ENCODE results near the gene MUC3A. TPM values are rescaled to one million over a fixed set of nuclear protein-coding genes. Genes with fewer than 3 reads are reported as not detected.

MUC3A gene
- total RNA-seq, 1 experiment from 2014 or later: 29.2 TPM

DNA sequence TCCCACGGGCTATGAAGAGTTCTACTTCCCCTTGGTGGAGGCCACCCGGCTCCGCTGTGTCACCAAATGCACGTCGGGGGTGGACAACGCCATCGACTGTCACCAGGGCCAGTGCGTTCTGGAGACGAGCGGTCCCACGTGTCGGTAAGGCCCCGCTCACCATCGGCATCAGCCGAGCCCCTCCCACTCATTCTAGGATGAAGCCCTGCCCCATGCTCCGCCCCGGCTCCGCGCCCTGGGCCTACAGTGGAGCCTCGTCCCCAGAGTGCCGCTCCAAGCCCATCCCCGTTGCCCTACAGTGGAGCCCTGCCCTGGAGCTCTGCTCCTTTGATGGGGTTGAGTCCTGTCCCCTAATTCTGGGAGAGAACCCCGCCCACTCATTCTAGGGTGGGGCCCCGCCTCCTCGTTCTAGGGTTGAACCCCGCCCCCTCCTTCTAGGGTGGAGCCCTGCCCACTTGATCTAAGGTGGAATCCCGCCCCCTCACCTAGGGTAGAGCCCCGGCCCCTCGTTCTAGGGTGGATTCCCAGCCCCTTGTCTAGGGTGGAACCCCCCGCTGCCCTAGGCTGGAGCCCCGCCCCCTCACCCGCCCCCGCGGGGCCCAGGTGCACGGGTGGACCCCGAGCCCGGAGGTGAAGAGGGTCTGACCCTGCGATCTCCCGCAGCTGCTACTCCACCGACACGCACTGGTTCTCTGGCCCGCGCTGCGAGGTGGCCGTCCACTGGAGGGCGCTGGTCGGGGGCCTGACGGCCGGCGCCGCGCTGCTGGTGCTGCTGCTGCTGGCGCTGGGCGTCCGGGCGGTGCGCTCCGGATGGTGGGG lies 16.6 kb downstream of the MUC3A start:
- Histone ChIP-seq H4K20me1 (ENCODE audit: control insufficient read depth, insufficient read depth, insufficient read length) (no peaks in the 10 kb centered on the region), H2BK5ac (ENCODE audit: insufficient read length, low read length) (no peak overlapping the region), H3K4ac (ENCODE audit: low read depth, low read length) (no peak overlapping the region), H4K5ac (ENCODE audit: insufficient read length, low read depth, low read length) (no peak overlapping the region), H3K4me2 (ENCODE audit: insufficient read depth, insufficient read length, low read length) (peak overlapping the region; percentile 61), H4K8ac (replicated peaks; ENCODE audit: insufficient read length, low read depth, low read length) (no peak overlapping the region), H3K9ac (ENCODE audit: extremely low read depth, insufficient read length, low read length) (no peak overlapping the region), H2BK12ac (ENCODE audit: insufficient read length, low read depth, low read length) (no peak overlapping the region), H2AFZ (ENCODE audit: low read length) (no peak overlapping the region), H3K9me3 (ENCODE audit: control insufficient read depth, low read depth, low read length) (no peaks in the 10 kb centered on the region), H3K18ac (ENCODE audit: insufficient read length, low read depth, low read length) (no peak overlapping the region), H3K79me2 (ENCODE audit: insufficient read depth, low read length) (no peaks in the 10 kb centered on the region), H3K23ac (ENCODE audit: insufficient read length, low read depth, low read length) (no peak overlapping the region), H3K14ac (ENCODE audit: insufficient read depth, low read length) (no peak overlapping the region), H3K4me1 (ENCODE audit: insufficient read depth, low read length) (peaks cover 5% of the 10 kb centered on the region; the same call in 1 of the 2 replicates), H2BK120ac (ENCODE audit: low read depth, low read length, poor library complexity, severe bottlenecking) (no peak overlapping the region), H3K79me1 (ENCODE audit: insufficient read depth, low read depth, low read length, poor library complexity, severe bottlenecking) (no peaks in the 10 kb centered on the region), H3T11ph (ENCODE audit: low read length) (no peak overlapping the region), H3K23me2 (ENCODE audit: insufficient read length, low read depth, low read length, poor library complexity, severe bottlenecking) (peaks cover 12% of the 10 kb centered on the region), H4K91ac (ENCODE audit: insufficient read length, low read depth, low read length) (no peak overlapping the region), H2BK20ac (ENCODE audit: low read depth, low read length, poor library complexity, severe bottlenecking) (no peak overlapping the region), H3K27ac (ENCODE audit: insufficient read length, low read depth, low read length) (no peak overlapping the region), H3K27me3 (ENCODE audit: insufficient read depth, low read length) (peaks cover 6% of the 10 kb centered on the region; the same call in 1 of the 2 replicates), H2AK5ac (ENCODE audit: insufficient read length, low read length) (no peak overlapping the region), H3K56ac (ENCODE audit: insufficient read length, low read depth, low read length) (no peak overlapping the region), H2BK15ac (ENCODE audit: low read depth, low read length) (no peak overlapping the region)
- peaks cover 0 to 8% (median 0%) of the 10 kb centered on the region in 3 experiments; a peak in 2 of 7 replicates for H3K36me3 Mint-ChIP-seq (ENCODE audit: insufficient read depth in 1 of 3, low read depth in 3 of 3)
- no peaks in the 10 kb centered on the region; a peak in 1 of 5 replicates for H3K9me3 Mint-ChIP-seq
- peaks cover 34 to 38% of the 10 kb centered on the region in 2 experiments for H3K4me1 Mint-ChIP-seq
- H3K27ac Mint-ChIP-seq: peak overlapping the region in 2 of 3 experiments; percentile 53 to 93; a peak in 3 of 7 replicates
- peak; percentile 99 for DNase-seq
- H3K27me3 Mint-ChIP-seq (ENCODE audit: low read depth): peaks cover 57% of the 10 kb centered on the region
- TF ChIP-seq, protein P1, sequence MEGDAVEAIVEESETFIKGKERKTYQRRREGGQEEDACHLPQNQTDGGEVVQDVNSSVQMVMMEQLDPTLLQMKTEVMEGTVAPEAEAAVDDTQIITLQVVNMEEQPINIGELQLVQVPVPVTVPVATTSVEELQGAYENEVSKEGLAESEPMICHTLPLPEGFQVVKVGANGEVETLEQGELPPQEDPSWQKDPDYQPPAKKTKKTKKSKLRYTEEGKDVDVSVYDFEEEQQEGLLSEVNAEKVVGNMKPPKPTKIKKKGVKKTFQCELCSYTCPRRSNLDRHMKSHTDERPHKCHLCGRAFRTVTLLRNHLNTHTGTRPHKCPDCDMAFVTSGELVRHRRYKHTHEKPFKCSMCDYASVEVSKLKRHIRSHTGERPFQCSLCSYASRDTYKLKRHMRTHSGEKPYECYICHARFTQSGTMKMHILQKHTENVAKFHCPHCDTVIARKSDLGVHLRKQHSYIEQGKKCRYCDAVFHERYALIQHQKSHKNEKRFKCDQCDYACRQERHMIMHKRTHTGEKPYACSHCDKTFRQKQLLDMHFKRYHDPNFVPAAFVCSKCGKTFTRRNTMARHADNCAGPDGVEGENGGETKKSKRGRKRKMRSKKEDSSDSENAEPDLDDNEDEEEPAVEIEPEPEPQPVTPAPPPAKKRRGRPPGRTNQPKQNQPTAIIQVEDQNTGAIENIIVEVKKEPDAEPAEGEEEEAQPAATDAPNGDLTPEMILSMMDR (conservative IDR thresholded peaks at IDR 0.05): peak; percentile 98
- H3K4me3 Mint-ChIP-seq: peak overlapping the region; percentile 81 to 93
- WGBS (ENCODE audit: extremely low coverage, insufficient read length, low lambda C conversion rate): no CpG with 5 or more reads among the region's 58 CpGs

Measured in H9 (cell line).